GM21717 (cell line): Measurements from ENCODE around the gene KCTD6.
"Not testable (repeated sequence)": the region's sequence is repeated elsewhere in the genome, so short reads cannot be mapped to it uniquely, and the experiment has no call there.

Source experiments
- ATAC-seq: cut with Tn5 transposase; IDR thresholded peaks from one replicate; pipeline ENCODE4 v1.9.1; 2021; ENCODE audit warnings: mild to moderate bottlenecking, moderate library complexity; ENCODE audit not compliant: unreplicated experiment

KCTD6 gene

GRCh38 chr3:58522759-58523425 is 31.0 kb downstream of the KCTD6 start:
- no peak for ATAC-seq

- no peak for ATAC-seq
These were observed 32.5 kb downstream of the KCTD6 start for GRCh38 chr3:58524326-58524888.

GRCh38 chr3:58526515-58526957 is 34.6 kb downstream of the KCTD6 start:
- no peak for ATAC-seq

- ATAC-seq: not testable (repeated sequence)
These were observed 35.5 kb downstream of the KCTD6 start for GRCh38 chr3:58527440-58527839.

GRCh38 chr3:58528629-58529028 is 36.7 kb downstream of the KCTD6 start:
- ATAC-seq: no peak

DNA sequence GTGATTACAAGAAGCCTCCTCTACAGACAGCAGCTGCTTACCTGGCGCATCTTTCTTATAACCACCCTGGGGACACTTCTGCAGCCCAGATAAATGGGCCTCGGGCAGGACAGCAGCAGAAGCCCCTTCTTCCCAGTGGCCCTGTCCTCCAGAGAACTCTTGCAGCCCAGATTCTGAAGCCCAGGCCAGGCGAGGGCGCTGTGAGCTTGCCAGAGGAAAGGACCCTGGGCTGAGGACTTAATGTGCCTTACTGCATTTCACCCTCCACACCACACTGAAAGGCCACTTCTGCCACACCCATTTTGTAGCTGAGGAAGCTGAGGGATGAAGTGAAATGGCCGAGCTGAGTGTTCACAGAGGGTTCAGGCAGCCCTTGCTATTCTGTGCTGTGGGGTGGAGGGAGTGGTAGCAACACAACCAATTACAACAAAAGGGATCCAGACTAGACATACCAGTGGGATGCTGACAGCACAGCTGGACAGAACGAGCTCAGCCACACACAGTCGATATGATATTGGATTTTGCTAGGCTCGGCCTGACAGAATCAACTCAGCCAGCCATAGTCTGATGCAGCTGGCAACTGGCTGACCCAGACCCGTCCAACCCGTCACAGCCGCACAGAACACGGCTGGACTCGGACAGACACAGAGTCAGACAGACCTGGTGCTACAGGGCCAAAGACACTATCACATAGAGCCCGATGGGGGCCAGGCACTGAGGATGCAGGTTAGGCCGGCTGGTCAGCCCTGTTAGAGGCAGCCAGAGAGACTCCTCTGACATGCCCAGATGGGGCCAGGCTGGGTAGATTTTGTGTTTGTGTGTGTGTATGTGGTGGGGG is 37.8 kb downstream of the KCTD6 start:
- ATAC-seq: no peak

- no peak for ATAC-seq
These were observed 38.5 kb downstream of the KCTD6 start for GRCh38 chr3:58530354-58530865.

GRCh38 chr3:58531555-58531954 is 39.7 kb downstream of the KCTD6 start:
- no peak for ATAC-seq

- ATAC-seq: no peak
These were observed 40.1 kb downstream of the KCTD6 start for GRCh38 chr3:58531956-58532355.

GRCh38 chr3:58532794-58533220 is 40.9 kb downstream of the KCTD6 start:
- peak; percentile 91 for ATAC-seq

DNA sequence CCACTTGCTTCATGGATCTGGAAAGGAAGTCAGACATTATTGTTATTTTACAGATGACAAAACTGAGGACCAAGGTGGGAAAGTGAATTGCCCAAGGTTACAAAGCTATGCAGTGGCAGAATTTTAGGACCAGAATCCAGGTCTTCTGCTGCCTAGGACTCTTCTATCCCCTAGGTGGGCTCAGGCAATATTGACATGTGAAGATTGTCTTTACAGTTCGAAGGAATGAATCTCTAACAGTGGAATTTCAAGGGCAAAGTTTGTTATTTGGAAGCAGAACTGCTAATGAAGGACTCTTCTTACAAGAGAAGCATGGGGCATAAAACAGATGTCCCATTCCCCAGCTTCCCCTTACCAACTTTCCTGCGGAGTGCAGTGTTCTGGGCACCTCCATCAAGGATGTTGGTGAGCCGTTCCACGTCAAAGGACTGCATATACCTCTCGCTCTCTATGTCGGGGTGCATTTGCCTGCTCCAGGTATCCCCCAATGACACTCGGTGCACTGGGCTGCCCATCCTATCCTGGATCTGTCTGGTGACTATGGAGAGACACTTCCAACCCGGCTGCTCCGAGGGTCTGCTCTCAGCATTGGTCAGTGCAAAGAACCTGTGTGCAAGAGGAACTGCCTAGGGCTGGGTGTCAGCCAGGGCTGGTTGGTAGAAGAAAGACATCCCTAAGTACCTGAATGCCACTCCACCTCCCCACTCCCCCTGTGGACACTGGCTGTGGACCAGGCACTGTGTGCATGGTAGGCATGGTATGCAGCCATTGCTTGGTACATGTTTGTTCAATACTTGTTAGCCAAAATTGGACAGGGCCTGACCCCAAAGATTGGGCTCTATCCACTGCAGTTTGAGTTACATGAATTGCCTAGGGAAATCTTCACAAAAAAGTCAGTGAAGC is 42.9 kb downstream of the KCTD6 start:
- ATAC-seq: no peak

DNA sequence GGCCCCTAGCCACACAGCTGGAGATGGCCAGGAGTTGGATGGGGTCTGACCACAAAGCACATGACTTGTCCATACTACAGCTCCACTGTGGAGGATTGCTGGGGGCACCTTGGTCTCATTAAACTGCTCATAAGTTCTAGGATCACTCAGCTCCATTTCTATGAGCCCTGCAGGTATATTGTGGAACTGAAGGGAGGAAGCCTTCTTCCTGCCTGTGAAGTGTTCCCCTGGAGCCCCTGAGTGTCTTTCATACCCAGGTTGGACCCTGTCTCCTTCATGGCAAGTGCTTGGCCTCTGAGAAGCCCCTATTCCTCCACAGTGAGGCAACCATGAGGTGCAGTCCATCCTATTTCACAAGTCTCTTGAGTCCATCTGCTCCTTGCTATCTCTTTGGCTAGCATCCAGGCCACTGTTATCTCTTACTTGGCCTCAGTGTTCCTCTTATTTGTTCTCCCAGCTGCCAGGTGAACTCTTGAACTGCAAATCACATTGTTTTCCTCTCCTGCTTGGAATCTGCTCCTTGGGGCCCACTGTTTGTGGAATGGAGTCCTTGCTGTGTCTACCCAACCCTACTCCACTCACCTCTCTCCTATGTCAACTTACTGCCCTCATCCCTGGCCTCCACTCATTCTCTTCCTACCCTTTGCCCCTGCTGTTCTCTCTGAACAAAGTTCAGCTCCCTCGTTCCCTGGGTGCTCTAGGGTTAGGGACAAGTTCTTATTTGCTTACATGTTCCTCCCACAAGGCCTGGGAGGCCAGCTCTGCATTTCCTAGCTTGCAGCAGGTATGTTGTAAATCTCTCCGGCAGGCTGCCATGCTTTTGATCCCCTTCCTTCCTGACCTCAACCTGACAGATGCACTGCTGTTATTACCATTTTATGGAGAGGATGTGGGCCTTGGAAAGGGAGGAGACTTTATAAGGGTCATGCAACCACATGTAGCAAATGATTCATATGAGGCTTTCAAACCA is 43.9 kb downstream of the KCTD6 start:
- ATAC-seq: no peak

DNA sequence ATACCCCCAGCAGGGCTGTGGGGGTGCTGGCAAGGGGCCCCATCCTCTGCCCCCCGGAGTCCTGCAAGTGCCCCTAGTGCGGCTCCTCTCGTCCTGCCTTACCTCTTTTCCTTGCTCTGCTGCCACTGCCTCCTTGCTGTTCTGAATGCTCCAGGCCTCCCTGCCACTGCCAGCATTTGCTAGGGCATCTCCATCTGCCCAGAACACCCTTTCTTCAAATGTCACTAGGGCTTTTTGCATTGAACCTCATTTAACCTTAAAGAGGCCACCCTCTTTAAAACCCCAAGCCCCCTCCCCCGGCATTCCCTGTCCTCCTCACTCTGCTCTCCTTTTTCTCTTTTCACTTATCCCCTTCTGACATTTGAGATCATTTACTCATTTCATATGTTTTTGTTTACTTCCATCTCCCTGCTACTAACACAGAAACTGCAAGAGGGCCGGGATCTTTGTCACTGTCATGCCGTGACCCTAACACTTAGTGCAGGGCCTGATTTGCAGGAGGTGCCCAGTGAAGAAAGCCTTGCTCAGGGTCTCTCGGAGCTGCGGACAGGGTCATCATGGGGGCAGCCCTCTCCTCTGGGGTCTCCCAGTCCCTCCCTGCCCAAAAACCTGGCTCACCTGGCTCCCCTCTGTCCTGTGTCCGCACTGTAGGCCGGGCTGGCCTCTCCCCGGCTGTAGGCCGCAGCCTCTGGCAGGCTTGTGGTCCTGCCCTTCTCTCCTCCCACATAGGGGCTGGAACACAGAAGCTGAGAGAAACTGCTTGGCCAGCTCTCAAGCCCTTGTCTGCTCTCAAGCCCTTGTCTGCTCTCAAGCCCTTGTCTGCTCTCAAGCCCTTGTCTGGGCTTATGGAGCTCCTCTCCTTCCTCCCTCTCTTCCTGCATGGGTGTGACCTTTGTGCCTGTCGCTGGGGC is 44.9 kb downstream of the KCTD6 start, which contains the start of gene ACOX2:
ACOX2 (minus strand) TSS at position 690 of the 911 bp plus-strand sequence. CDS start 2,084 bp downstream, outside the sequence.
- ATAC-seq: no peak

DNA sequence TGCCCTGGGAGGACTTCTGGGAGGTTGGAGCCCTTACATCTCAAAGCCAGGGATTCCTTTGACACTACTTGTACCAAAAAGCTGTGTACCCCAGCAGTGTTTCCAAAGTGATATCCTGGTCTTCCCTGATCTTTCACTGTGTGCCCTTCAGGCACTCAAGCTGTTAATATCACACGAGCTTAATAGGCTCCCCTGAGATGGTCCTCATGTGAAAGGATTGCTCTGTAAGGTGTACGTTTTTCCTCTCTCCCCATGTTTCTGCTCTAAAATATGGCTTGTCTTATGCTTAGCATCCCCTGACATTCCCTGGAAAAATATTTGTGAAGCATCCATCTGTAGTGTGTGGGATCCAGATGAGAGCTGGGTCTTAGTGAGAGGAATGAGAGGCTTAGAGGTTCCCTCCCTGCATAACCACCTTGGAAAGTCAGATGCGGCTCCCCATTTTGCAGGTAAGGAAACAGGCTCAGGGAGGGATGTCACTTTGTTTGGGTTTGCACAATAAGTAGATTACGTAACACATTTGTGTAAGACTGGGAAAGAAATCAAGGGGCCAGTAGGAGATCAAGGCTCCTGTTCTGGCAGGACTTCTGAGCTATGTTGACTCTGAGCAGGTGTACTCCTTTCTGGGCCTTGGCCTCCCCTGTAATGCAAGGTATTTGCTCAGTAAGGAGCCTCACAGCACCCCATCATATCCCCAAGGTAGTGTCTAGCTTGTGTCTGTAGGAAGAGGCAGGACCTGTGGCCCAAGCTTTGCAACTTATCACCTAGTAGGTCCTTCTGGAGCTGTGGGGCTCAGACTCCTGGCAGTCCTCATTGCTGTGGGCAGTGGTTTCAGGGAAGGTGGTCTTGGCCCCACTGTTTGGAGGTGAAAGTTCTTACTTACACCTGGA is 45.8 kb downstream of the KCTD6 start:
- ATAC-seq: no peak

- no peak for ATAC-seq
These were observed 47.7 kb downstream of the KCTD6 start for GRCh38 chr3:58539626-58540025.

- ATAC-seq: no peak
These were observed 48.4 kb downstream of the KCTD6 start for GRCh38 chr3:58540176-58540858.

DNA sequence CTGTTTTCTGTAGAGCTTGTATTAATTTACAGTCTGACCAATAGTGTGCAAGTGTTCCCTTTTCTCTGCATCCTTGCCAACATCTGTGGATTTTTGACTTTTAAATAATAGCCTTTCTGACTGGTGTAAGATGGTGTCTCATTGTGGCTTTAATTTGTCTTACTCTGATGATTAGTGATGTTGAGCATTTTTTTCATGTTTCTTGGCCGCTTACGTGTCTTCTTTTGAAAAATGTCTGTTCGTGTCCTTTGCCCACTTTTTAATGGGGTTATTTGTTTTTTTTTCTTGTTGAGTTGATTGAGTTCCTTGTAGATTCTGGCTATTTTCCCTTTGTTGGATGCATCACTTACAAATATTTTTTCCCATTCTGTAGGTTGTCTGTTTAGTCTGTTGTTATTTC is 52.6 kb downstream of the KCTD6 start:
- ATAC-seq: no peak
